ENCODE measurements around the gene ZDHHC1.

ZDHHC1 gene

GRCh38 chr16:67447508-67448076 lies 31.3 kb upstream of the ZDHHC1 start:
- TF ChIP-seq, protein P1, sequence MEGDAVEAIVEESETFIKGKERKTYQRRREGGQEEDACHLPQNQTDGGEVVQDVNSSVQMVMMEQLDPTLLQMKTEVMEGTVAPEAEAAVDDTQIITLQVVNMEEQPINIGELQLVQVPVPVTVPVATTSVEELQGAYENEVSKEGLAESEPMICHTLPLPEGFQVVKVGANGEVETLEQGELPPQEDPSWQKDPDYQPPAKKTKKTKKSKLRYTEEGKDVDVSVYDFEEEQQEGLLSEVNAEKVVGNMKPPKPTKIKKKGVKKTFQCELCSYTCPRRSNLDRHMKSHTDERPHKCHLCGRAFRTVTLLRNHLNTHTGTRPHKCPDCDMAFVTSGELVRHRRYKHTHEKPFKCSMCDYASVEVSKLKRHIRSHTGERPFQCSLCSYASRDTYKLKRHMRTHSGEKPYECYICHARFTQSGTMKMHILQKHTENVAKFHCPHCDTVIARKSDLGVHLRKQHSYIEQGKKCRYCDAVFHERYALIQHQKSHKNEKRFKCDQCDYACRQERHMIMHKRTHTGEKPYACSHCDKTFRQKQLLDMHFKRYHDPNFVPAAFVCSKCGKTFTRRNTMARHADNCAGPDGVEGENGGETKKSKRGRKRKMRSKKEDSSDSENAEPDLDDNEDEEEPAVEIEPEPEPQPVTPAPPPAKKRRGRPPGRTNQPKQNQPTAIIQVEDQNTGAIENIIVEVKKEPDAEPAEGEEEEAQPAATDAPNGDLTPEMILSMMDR (IDR thresholded peaks at IDR 0.05; ENCODE audit: low read depth, low read length): peak; percentile 57

GRCh38 chr16:67446968-67447507 lies 30.8 kb upstream of the ZDHHC1 start:
- TF ChIP-seq, protein P1 (IDR thresholded peaks at IDR 0.05; ENCODE audit: low read depth, low read length): no peak
- DNase-seq (ENCODE audit: extremely low read depth, low read depth): no peak

More at GRCh38 chr16:67447508-67448076, 31.3 kb upstream of the ZDHHC1 start:
- DNase-seq (ENCODE audit: extremely low read depth, low read depth): no peak

- TF ChIP-seq, protein P1 (IDR thresholded peaks at IDR 0.05; ENCODE audit: low read depth, low read length): no peak; the same call in 1 of the 2 replicates
- no peak for DNase-seq (ENCODE audit: extremely low read depth, low read depth)
Observed at GRCh38 chr16:67445913-67446907, 29.9 kb upstream of the ZDHHC1 start.

DNA sequence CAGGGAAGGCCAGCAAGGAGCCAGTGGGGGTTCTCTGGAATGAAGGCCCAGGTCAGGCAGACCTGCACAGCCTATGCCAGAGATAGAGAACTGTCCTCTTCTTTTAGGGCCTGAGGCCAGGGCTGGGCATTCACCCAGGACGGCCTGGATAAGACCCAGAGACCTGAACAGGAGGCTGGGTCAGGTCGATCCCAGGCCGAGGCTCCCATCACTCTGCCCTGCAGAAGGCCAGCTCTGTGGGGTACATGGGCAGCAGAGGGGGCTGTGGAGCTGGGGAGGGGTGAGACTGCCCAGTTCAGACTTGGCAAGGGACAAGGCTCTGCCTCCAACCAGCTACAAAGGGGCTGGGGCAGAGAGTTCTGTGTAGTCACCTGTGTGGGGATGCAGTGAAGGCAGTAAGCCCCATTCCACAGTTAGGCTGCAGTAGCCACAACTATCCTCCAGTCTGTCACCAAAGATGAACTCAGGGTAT lies 29.2 kb upstream of the ZDHHC1 start:
- no peak for DNase-seq (ENCODE audit: extremely low read depth, low read depth)
- TF ChIP-seq, protein P1 (IDR thresholded peaks at IDR 0.05; ENCODE audit: low read depth, low read length): no peak; the same call in none of the 2 replicates

GRCh38 chr16:67445126-67445426 lies 28.8 kb upstream of the ZDHHC1 start:
- DNase-seq (ENCODE audit: extremely low read depth, low read depth): no peak

DNA sequence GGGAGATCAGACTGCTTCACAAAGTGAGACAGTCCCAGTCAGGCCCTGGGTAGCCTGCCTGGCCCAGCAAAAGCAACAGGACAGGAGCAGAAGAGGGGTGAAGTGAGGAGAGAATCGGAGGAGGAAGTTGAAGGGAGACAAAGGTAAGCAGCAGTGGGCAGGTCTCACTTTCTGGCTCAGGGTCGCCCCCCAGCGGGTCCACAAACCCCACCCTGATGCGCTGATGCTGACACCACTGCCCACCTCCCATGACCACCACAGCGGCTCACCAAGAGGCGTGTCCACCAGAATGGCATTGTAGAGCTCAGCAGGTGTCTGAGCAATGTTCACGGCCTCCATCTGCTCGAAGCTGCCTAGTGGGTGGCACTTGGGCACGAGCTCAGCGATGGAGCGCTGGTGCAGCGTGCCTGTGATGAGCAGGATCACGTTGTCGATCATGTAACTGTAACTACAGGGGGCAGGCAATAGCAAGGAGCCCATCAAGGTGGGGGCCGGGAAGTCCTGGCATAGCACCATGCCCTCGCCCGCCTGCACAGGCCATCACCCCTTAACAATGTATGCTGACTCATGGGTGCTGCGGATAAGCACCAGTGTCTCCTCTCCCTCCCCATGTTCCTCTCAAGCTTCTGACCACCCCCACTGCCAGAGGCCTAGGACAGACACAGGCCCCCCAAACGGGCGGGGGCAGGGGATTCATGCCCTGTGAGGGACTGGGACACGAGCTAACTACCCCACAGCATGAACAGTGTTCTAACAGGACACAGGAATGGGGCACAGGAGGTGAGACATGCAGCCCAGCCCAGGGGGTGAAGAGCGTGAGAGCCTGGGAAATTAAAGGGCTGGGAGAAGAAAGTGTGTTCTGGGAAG lies 28.2 kb upstream of the ZDHHC1 start:
- no peak for DNase-seq (ENCODE audit: extremely low read depth, low read depth)
- TF ChIP-seq, protein P1 (IDR thresholded peaks at IDR 0.05; ENCODE audit: low read depth, low read length): no peak; the same call in 1 of the 2 replicates

More at GRCh38 chr16:67445126-67445426, 28.8 kb upstream of the ZDHHC1 start:
- TF ChIP-seq, protein P1 (IDR thresholded peaks at IDR 0.05; ENCODE audit: low read depth, low read length): no peak

Measured in AG09319 (cell line).